CD14-positive monocyte (primary cell): ENCODE results near the gene VPS8. TPM values are rescaled to one million over a fixed set of nuclear protein-coding genes. Genes with fewer than 3 reads are reported as not detected.
A peak's percentile ranks its signal among the peaks of the same experiment; 100 is the strongest.

Experiments
- DNase-seq, 3 donors: peaks; one replicate each; pipeline ENCODE4 v3.0.0-alpha.2; 2011 to 2022
- H2AFZ ChIP-seq: 2 replicates; pipeline ENCODE4 v1.6.0; 2012; ENCODE audit warnings: mild to moderate bottlenecking, low read depth, low read length, inconsistent platforms; ENCODE audit not compliant: insufficient read depth, poor library complexity, severe bottlenecking
- H3K27ac ChIP-seq, 2 donors: 1 replicate in 1 of 2; 2 replicates in 1 of 2; pipeline ENCODE4 v1.5.1; 2012 to 2013; ENCODE audit warnings: low read length in 2 of 2, control low read depth in 1 of 2, inconsistent platforms in 1 of 2, low read depth in 1 of 2, mild to moderate bottlenecking in 1 of 2
- H3K27me3 ChIP-seq, 2 donors: one replicate each; pipeline versions ENCODE4 v1.6.0 to v1.6.1; 2011 to 2013; ENCODE audit warnings: low read length in 2 of 2; ENCODE audit not compliant: control insufficient read depth in 2 of 2, insufficient read depth in 2 of 2
- H3K36me3 ChIP-seq, 2 donors: replicated peaks in 1 of 2; 1 replicate in 1 of 2; 2 replicates in 1 of 2; pipeline versions ENCODE4 v1.5.1 to v1.6.1; 2012 to 2013; ENCODE audit warnings: low read length in 2 of 2, control low read depth in 1 of 2, inconsistent platforms in 1 of 2, mild to moderate bottlenecking in 1 of 2; ENCODE audit not compliant: insufficient read depth in 2 of 2, control insufficient read depth in 1 of 2
- H3K4me1 ChIP-seq, 2 donors: 1 replicate in 1 of 2; 2 replicates in 1 of 2; pipeline versions ENCODE4 v1.5.1 to v1.6.1; 2012 to 2013; ENCODE audit warnings: low read length in 2 of 2, control low read depth in 1 of 2, inconsistent platforms in 1 of 2, mild to moderate bottlenecking in 1 of 2, moderate library complexity in 1 of 2; ENCODE audit not compliant: insufficient read depth in 2 of 2, control insufficient read depth in 1 of 2
- H3K4me2 ChIP-seq: replicated peaks from 2 replicates; pipeline ENCODE3; 2012; ENCODE audit warnings: low read length, moderate library complexity, mild to moderate bottlenecking; ENCODE audit not compliant: poor library complexity, severe bottlenecking; ENCODE audit errors: extremely low read depth
- H3K4me3 ChIP-seq, 3 experiments: fragments of 200-600 bp in 1 of 3; sonication (generic) in 1 of 3; replicated peaks in 1 of 3; 1 replicate in 2 of 3; 2 replicates in 1 of 3; pipeline ENCODE4 v1.5.1; 2011 to 2013; ENCODE audit warnings: low read length in 3 of 3, mild to moderate bottlenecking in 3 of 3, control low read depth in 2 of 3, low read depth in 2 of 3, inconsistent platforms in 1 of 3, moderate library complexity in 1 of 3
- H3K79me2 ChIP-seq: 2 replicates; pipeline ENCODE4 v1.6.0; 2012; ENCODE audit warnings: mild to moderate bottlenecking, control low read depth, inconsistent platforms, low read length, moderate library complexity; ENCODE audit not compliant: insufficient read depth
- H3K9ac ChIP-seq: 2 replicates; pipeline ENCODE4 v1.6.0; 2017; ENCODE audit warnings: low read length, mild to moderate bottlenecking; ENCODE audit not compliant: insufficient read depth, poor library complexity, severe bottlenecking
- H3K9me3 ChIP-seq, 2 donors: replicated peaks in 1 of 2; 1 replicate in 1 of 2; 2 replicates in 1 of 2; pipeline versions ENCODE4 v1.5.1 to v1.6.1; 2012 to 2013; ENCODE audit warnings: low read length in 2 of 2, control low read depth in 1 of 2; ENCODE audit not compliant: control insufficient read depth in 1 of 2, insufficient read depth in 1 of 2
- H4K20me1 ChIP-seq: 2 replicates; pipeline ENCODE4 v1.6.0; 2012; ENCODE audit warnings: mild to moderate bottlenecking, low read length, control low read depth, moderate library complexity; ENCODE audit not compliant: insufficient read depth
- H3K27ac Mint-ChIP-seq, 7 donors: one replicate each; pipeline ENCODE4 v1.8.0; 2020; ENCODE audit warnings: mild to moderate bottlenecking in 7 of 7, mixed read lengths in 7 of 7, moderate library complexity in 6 of 7, inconsistent platforms in 2 of 7
- H3K27me3 Mint-ChIP-seq, 3 donors: one replicate each; pipeline ENCODE4 v1.8.0; 2021 to 2022; ENCODE audit warnings: low read depth in 3 of 3, mild to moderate bottlenecking in 3 of 3, mixed read lengths in 3 of 3, moderate library complexity in 3 of 3, inconsistent platforms in 1 of 3
- H3K36me3 Mint-ChIP-seq, 2 donors: one replicate each; pipeline ENCODE4 v1.8.0; 2020; ENCODE audit warnings: mixed read lengths in 2 of 2, inconsistent platforms in 1 of 2, mild to moderate bottlenecking in 1 of 2
- H3K4me1 Mint-ChIP-seq: one replicate; pipeline ENCODE4 v1.8.0; 2020; ENCODE audit warnings: mild to moderate bottlenecking, mixed read lengths
- H3K4me3 Mint-ChIP-seq, 2 donors: one replicate each; pipeline ENCODE4 v1.8.0; 2020; ENCODE audit warnings: mild to moderate bottlenecking in 2 of 2, mixed read lengths in 2 of 2, moderate library complexity in 1 of 2
- H3K9me3 Mint-ChIP-seq, 7 donors: one replicate each; pipeline ENCODE4 v1.8.0; 2020 to 2022; ENCODE audit warnings: mixed read lengths in 7 of 7, mild to moderate bottlenecking in 6 of 7, moderate library complexity in 6 of 7, inconsistent platforms in 2 of 7
- WGBS: methylation state at CpG from one replicate; pipeline ENCODE4 v1.1.5; 2013; ENCODE audit warnings: missing lambda C conversion rate; ENCODE audit not compliant: insufficient coverage; 5-methylcytosine and 5-hydroxymethylcytosine counted together
- intact Hi-C, 2 donors: fragments of 100-400 bp; cut with micrococcal nuclease; formaldehyde crosslinking; loops; one replicate each; pipeline versions ENCODE4 v1.15.0 to v1.15.1; 2023
- polyA plus RNA-seq, 3 donors: library from polyadenylated mRNA; depleted of rRNA in 1 of 3; unstranded in 2 of 3; stranded (reverse) in 1 of 3; fragments of 300-500 nt in 2 of 3; fragments of >200 nt in 1 of 3; fragmentation: Illumina TruSeq in 2 of 3; gene quantifications; 1 replicate in 2 of 3; 2 replicates in 1 of 3; pipeline ENCODE4 v1.2.3, GENCODE V29; 2012 to 2021
- TF ChIP-seq, protein P1 (sequence below): fragments of 200-600 bp; IDR thresholded peaks from one replicate; pipeline ENCODE4 v1.8.0; 2022; ENCODE audit warnings: antibody characterized with exemption, mild to moderate bottlenecking

The VPS8 gene
- polyA plus RNA-seq, 3 donors = 22.0 to 42.3 (median 29.2) TPM

DNA sequence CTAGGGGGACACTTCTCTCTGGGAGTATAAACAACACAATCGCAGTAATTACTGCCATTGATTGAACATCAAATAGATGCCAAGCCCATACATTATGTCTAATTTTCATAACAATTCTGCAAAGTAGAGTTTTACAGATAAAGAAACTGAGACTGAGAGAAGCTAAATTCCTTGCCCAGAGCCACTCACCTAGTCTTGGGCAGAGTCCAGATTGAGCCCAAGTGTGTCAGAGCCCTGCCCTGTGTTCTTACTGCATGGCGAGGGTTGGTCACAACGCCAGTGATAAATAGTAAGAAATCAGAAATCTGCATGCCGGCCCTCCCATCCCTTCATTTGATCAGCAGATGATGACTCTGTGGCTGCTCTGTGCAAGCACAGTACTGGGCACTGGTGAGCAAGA, 234.6 kb downstream of the VPS8 start:
- Mint-ChIP-seq H3K4me3 (no peak overlapping the region), H3K4me1 (peaks cover 16% of the 10 kb centered on the region), H3K27ac (no peak overlapping the region), H3K36me3 (peaks cover 64 to 65% of the 10 kb centered on the region in 2 donors), H3K27me3 (peaks cover 0 to 2% (median 1%) of the 10 kb centered on the region in 3 donors), H3K9me3 (peaks cover 0 to 2% (median 0%) of the 10 kb centered on the region in 7 donors)
- Histone ChIP-seq H3K9me3 (no peaks in the 10 kb centered on the region), H3K27me3 (no peaks in the 10 kb centered on the region), H3K27ac (no peak overlapping the region), H3K36me3 (peaks cover 41 to 78% of the 10 kb centered on the region in 2 donors), H3K9ac (no peak overlapping the region), H2AFZ (no peak overlapping the region), H4K20me1 (no peaks in the 10 kb centered on the region), H3K4me2 (no peak overlapping the region), H3K4me1 (peaks cover 0 to 3% of the 10 kb centered on the region in 2 donors), H3K79me2 (no peaks in the 10 kb centered on the region), H3K4me3 (no peak overlapping the region)
- no peak for DNase-seq
- intact Hi-C loops = no loop called here
- WGBS = 100% methylated on average over 1 of the region's 4 CpGs
- TF ChIP-seq, protein P1, sequence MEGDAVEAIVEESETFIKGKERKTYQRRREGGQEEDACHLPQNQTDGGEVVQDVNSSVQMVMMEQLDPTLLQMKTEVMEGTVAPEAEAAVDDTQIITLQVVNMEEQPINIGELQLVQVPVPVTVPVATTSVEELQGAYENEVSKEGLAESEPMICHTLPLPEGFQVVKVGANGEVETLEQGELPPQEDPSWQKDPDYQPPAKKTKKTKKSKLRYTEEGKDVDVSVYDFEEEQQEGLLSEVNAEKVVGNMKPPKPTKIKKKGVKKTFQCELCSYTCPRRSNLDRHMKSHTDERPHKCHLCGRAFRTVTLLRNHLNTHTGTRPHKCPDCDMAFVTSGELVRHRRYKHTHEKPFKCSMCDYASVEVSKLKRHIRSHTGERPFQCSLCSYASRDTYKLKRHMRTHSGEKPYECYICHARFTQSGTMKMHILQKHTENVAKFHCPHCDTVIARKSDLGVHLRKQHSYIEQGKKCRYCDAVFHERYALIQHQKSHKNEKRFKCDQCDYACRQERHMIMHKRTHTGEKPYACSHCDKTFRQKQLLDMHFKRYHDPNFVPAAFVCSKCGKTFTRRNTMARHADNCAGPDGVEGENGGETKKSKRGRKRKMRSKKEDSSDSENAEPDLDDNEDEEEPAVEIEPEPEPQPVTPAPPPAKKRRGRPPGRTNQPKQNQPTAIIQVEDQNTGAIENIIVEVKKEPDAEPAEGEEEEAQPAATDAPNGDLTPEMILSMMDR = no peak

DNA sequence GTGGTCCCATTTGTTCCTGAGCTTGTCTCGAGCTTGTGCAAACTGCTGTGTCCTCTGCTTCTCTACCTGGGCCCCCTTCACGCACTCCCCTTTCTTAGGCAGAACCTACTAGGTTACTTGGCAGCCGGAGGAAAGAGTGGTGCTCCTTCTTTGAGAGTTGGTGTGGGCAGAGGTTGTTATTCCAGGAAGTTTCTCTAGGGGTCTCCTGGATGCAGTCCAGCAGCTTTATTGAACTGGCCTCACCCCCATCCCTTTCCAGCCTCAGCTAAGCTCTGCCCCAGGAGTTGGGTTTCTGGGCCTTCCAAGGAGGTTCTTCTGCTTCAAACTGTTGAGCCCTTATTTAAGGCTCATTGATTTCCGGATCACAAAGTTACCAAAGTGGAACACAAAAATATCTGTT, 237.7 kb downstream of the VPS8 start:
- peak overlapping the region in 1 of 7 donors; percentile 62 for H3K27ac Mint-ChIP-seq

More for the DNA sequence above, 237.7 kb downstream of the VPS8 start:
- peaks cover 63 to 87% of the 10 kb centered on the region in 2 donors for H3K36me3 ChIP-seq
- H4K20me1 ChIP-seq = no peaks in the 10 kb centered on the region
- DNase-seq = no peak
- H3K9me3 Mint-ChIP-seq = peaks cover 0 to 5% (median 0%) of the 10 kb centered on the region in 7 donors
- H3K27ac ChIP-seq = no peak overlapping the region
- no peaks in the 10 kb centered on the region for H3K79me2 ChIP-seq
- no peaks in the 10 kb centered on the region for H3K27me3 ChIP-seq
- H3K4me3 ChIP-seq = no peak overlapping the region
- H2AFZ ChIP-seq = no peak overlapping the region
- peaks cover 0 to 3% of the 10 kb centered on the region in 2 donors for H3K4me1 ChIP-seq
- peaks cover 15% of the 10 kb centered on the region for H3K4me1 Mint-ChIP-seq
- no peak overlapping the region for H3K4me2 ChIP-seq
- H3K27me3 Mint-ChIP-seq = no peaks in the 10 kb centered on the region
- intact Hi-C loops = no loop called here
- peaks cover 76 to 77% of the 10 kb centered on the region in 2 donors for H3K36me3 Mint-ChIP-seq
- H3K4me3 Mint-ChIP-seq = no peak overlapping the region
- TF ChIP-seq, protein P1 = no peak
- no peak overlapping the region for H3K9ac ChIP-seq
- 100% methylated on average over 1 of the region's 4 CpGs for WGBS
- no peaks in the 10 kb centered on the region for H3K9me3 ChIP-seq
